ENCODE results near the gene DBNDD2. TPM values are rescaled to one million over a fixed set of nuclear protein-coding genes. Genes with fewer than 3 reads are reported as not detected.

DBNDD2 gene
- total and polyA plus RNA-seq, 2 donors (not counting 1 experiment from before 2014, with no cell fraction given), result 4.8 to 51.8 TPM

- Histone ChIP-seq H3K9ac (ENCODE audit: insufficient read depth, low read length) (no peak overlapping the region), H3K27me3 (ENCODE audit: control insufficient read depth, insufficient read depth, low read length) (no peaks in the 10 kb centered on the region), H4K20me1 (ENCODE audit: control insufficient read depth, extremely low read depth, insufficient read depth, low read length) (no peaks in the 10 kb centered on the region), H3K4me1 (ENCODE audit: control insufficient read depth, extremely low read depth, insufficient read depth, low read length) (peaks cover 3% of the 10 kb centered on the region), H3K4me3 (replicated peaks in 1 of 4; ENCODE audit: control extremely low read depth in 1 of 4, insufficient read depth in 1 of 4, low read depth in 3 of 4, low read length in 4 of 4) (no peak overlapping the region), H2AFZ (ENCODE audit: low read length) (no peak overlapping the region), H3K79me2 (ENCODE audit: control insufficient read depth, insufficient read depth, low read length) (no peaks in the 10 kb centered on the region), H3K9me3 (ENCODE audit: control insufficient read depth, insufficient read depth, low read depth, low read length) (no peaks in the 10 kb centered on the region), H3K27ac (ENCODE audit: insufficient read depth, low read length) (no peak overlapping the region), H3K36me3 (ENCODE audit: control insufficient read depth, insufficient read depth, low read length) (no peaks in the 10 kb centered on the region), H3K4me2 (ENCODE audit: extremely low read depth, insufficient read depth, low read length) (no peak overlapping the region)
- TF ChIP-seq CTCF (conservative IDR thresholded peaks at IDR 0.05 in 1 of 2, IDR thresholded peaks at IDR 0.05 in 1 of 2; ENCODE audit: low read depth in 1 of 2, low read length in 2 of 2), result no peak
- no peak for TF ChIP-seq EZH2 (IDR thresholded peaks at IDR 0.05; ENCODE audit: low read length, missing control alignments)
- no peak for DNase-seq (ENCODE audit: low read depth in 2 of 2)
Observed at GRCh38 chr20:45402946-45403345, 5.1 kb upstream of the DBNDD2 start.

GRCh38 chr20:45404438-45404837, 3.7 kb upstream of the DBNDD2 start:
- Histone ChIP-seq H3K27me3 (ENCODE audit: control insufficient read depth, insufficient read depth, low read length) (no peaks in the 10 kb centered on the region), H3K4me3 (replicated peaks in 1 of 4; ENCODE audit: control extremely low read depth in 1 of 4, insufficient read depth in 1 of 4, low read depth in 3 of 4, low read length in 4 of 4) (no peak overlapping the region), H3K36me3 (ENCODE audit: control insufficient read depth, insufficient read depth, low read length) (no peaks in the 10 kb centered on the region), H4K20me1 (ENCODE audit: control insufficient read depth, extremely low read depth, insufficient read depth, low read length) (no peaks in the 10 kb centered on the region), H3K9ac (ENCODE audit: insufficient read depth, low read length) (no peak overlapping the region), H2AFZ (ENCODE audit: low read length) (no peak overlapping the region), H3K79me2 (ENCODE audit: control insufficient read depth, insufficient read depth, low read length) (no peaks in the 10 kb centered on the region), H3K9me3 (ENCODE audit: control insufficient read depth, insufficient read depth, low read depth, low read length) (no peaks in the 10 kb centered on the region), H3K27ac (ENCODE audit: insufficient read depth, low read length) (no peak overlapping the region), H3K4me2 (ENCODE audit: extremely low read depth, insufficient read depth, low read length) (no peak overlapping the region), H3K4me1 (ENCODE audit: control insufficient read depth, extremely low read depth, insufficient read depth, low read length) (peaks cover 3% of the 10 kb centered on the region)
- DNase-seq (ENCODE audit: low read depth in 2 of 2), result no peak
- TF ChIP-seq EZH2 (IDR thresholded peaks at IDR 0.05; ENCODE audit: low read length, missing control alignments) (no peak), CTCF (conservative IDR thresholded peaks at IDR 0.05 in 1 of 2, IDR thresholded peaks at IDR 0.05 in 1 of 2; ENCODE audit: low read depth in 1 of 2, low read length in 2 of 2) (no peak)

GRCh38 chr20:45405571-45406259, 2.4 kb upstream of the DBNDD2 start:
- H3K27ac ChIP-seq (ENCODE audit: insufficient read depth, low read length), result peak overlapping the region; percentile 73
- TF ChIP-seq CTCF (conservative IDR thresholded peaks at IDR 0.05 in 1 of 2, IDR thresholded peaks at IDR 0.05 in 1 of 2; ENCODE audit: low read depth in 1 of 2, low read length in 2 of 2) (no peak), EZH2 (IDR thresholded peaks at IDR 0.05; ENCODE audit: low read length, missing control alignments) (no peak)
- H2AFZ ChIP-seq (ENCODE audit: low read length), result peak overlapping the region; percentile 68
- no peaks in the 10 kb centered on the region for H3K27me3 ChIP-seq (ENCODE audit: control insufficient read depth, insufficient read depth, low read length)
- no peaks in the 10 kb centered on the region for H3K79me2 ChIP-seq (ENCODE audit: control insufficient read depth, insufficient read depth, low read length)
- no peaks in the 10 kb centered on the region for H3K9me3 ChIP-seq (ENCODE audit: control insufficient read depth, insufficient read depth, low read depth, low read length)
- DNase-seq (ENCODE audit: low read depth in 2 of 2), result peak in 1 of 2 donors; percentile 9
- peak overlapping the region; percentile 80 for H3K9ac ChIP-seq (ENCODE audit: insufficient read depth, low read length)
- H4K20me1 ChIP-seq (ENCODE audit: control insufficient read depth, extremely low read depth, insufficient read depth, low read length), result no peaks in the 10 kb centered on the region
- H3K4me3 ChIP-seq (replicated peaks in 1 of 4; ENCODE audit: control extremely low read depth in 1 of 4, insufficient read depth in 1 of 4, low read depth in 3 of 4, low read length in 4 of 4), result peak overlapping the region; percentile 48 to 73 (median 67)
- H3K36me3 ChIP-seq (ENCODE audit: control insufficient read depth, insufficient read depth, low read length), result no peaks in the 10 kb centered on the region
- peak overlapping the region; percentile 83 for H3K4me2 ChIP-seq (ENCODE audit: extremely low read depth, insufficient read depth, low read length)
- peaks cover 3% of the 10 kb centered on the region for H3K4me1 ChIP-seq (ENCODE audit: control insufficient read depth, extremely low read depth, insufficient read depth, low read length)
